ENCODE data around the gene PARP9. TPM values are rescaled to one million over a fixed set of nuclear protein-coding genes. Genes with fewer than 3 reads are reported as not detected.
A peak's percentile ranks its signal among the peaks of the same experiment; 100 is the strongest.

PARP9 gene
- total RNA-seq = 10 to 100 TPM; 24.2 to 35.8 (median 29.1) TPM

DNA sequence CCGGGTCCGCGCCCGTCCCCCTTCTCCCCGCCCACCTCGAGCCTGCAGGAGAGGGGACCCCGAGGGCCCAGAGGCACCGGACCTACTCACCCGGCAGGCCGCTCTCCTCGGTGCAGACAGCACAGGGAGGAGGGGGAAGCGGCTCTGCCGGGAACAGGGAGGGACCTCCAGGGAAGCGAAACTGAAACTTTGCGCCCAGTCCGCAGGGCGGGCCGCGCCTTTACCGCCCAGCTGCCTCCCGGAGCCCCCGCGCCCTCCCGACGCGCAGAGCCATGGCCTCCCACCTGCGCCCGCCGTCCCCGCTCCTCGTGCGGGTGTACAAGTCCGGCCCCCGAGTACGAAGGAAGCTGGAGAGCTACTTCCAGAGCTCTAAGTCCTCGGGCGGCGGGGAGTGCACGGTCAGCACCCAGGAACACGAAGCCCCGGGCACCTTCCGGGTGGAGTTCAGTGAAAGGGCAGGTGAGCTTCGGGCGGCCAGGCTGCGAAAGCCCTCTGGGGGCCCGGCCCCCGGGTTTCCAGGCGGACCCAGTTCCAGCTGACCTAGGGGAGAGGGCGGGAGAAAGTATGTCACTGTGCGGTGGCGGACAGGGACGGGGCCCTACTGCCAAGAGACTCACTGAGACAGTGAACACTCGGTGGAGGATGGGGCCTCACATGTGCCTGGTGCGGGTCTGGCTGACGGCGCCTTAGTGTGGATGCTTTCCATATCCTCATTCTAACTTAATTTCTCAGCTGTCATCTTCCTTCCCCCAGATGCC is at the start of gene PARP9, which contains the start of gene DTX3L:
PARP9 (minus strand) TSS at position 146 of the 758 bp plus-strand sequence. CDS start 4,680 bp downstream, outside the sequence.
DTX3L (plus strand) TSS at position 184 of the 758 bp plus-strand sequence; CDS start at position 273, 89 bp downstream.
- intact Hi-C loops (cut with DNase I; ENCODE audit: low total_unique reads) (loop anchor here (5.0 kb wide), 1 partner anchor 118 kb away; the partner anchor contains the start of gene PARP14), in situ Hi-C loops (cut with MboI; ENCODE audit: low pct_ligation_motif_present in 1 of 4, low pct_unique_long_range_greater_than_20kb in 1 of 4, low sequenced_read_pairs in 3 of 4) (no loop called here)
- H3K27ac ChIP-seq = peak within 1 kb of the TSS; percentile 92 to 97 (median 92)
- H3K27me3 ChIP-seq = no peaks in the 10 kb centered on the region
- peak within 1 kb of the TSS; percentile 68 to 92 (median 76) for H3K4me3 ChIP-seq
- peaks cover 0 to 25% (median 2%) of the 10 kb centered on the region in 4 donors for H3K36me3 ChIP-seq
- H3K4me1 ChIP-seq = peaks cover 8 to 57% (median 25%) of the 10 kb centered on the region in 4 donors
- peak; percentile 90 for DNase-seq
- TF ChIP-seq POLR2A (IDR thresholded peaks at IDR 0.05) (peak; percentile 86), EP300 (IDR thresholded peaks at IDR 0.05; ENCODE audit: low read depth) (no peak), POLR2AphosphoS5 (IDR thresholded peaks at IDR 0.05) (peak; percentile 79 to 90 (median 89))
- TF ChIP-seq, protein P1, sequence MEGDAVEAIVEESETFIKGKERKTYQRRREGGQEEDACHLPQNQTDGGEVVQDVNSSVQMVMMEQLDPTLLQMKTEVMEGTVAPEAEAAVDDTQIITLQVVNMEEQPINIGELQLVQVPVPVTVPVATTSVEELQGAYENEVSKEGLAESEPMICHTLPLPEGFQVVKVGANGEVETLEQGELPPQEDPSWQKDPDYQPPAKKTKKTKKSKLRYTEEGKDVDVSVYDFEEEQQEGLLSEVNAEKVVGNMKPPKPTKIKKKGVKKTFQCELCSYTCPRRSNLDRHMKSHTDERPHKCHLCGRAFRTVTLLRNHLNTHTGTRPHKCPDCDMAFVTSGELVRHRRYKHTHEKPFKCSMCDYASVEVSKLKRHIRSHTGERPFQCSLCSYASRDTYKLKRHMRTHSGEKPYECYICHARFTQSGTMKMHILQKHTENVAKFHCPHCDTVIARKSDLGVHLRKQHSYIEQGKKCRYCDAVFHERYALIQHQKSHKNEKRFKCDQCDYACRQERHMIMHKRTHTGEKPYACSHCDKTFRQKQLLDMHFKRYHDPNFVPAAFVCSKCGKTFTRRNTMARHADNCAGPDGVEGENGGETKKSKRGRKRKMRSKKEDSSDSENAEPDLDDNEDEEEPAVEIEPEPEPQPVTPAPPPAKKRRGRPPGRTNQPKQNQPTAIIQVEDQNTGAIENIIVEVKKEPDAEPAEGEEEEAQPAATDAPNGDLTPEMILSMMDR (IDR thresholded peaks at IDR 0.05) = no peak
- H3K9me3 ChIP-seq = no peaks in the 10 kb centered on the region
- WGBS, 2 donors (ENCODE audit: low coverage in 1 of 2) = 0% methylated on average over 3 to 47 of the region's 56 CpGs

DNA sequence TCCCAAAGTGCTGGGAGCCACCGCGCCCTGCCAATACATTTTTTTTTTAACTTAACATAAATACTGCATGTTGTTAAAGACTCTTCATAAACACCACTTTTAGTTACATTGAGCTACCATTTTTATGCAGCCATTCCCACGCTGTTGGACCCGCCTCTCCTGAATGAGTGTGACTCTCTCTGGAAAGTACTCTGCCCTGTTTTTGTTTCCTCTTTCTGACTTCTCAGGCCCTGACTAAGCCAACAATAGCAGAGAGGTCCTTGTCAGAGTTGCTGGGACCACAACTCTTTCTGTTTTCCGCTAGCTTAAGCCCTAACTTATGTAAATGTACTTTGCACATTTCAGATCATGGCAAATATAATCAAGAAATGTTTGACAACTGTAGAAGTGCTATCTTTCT is 48.6 kb upstream of the PARP9 start:
- 72 to 87% methylated on average over 5 of the region's 5 CpGs for WGBS, 2 donors (ENCODE audit: low coverage in 1 of 2)
- H3K36me3 ChIP-seq = no peaks in the 10 kb centered on the region
- intact Hi-C loops (cut with DNase I; ENCODE audit: low total_unique reads) = no loop called here
- no peaks in the 10 kb centered on the region for H3K27me3 ChIP-seq
- H3K4me1 ChIP-seq = peaks cover 0 to 4% (median 0%) of the 10 kb centered on the region in 4 donors
- H3K4me3 ChIP-seq = no peak overlapping the region
- H3K9me3 ChIP-seq = no peaks in the 10 kb centered on the region
- TF ChIP-seq EP300 (IDR thresholded peaks at IDR 0.05; ENCODE audit: low read depth) (no peak), POLR2AphosphoS5 (IDR thresholded peaks at IDR 0.05) (no peak), POLR2A (IDR thresholded peaks at IDR 0.05) (no peak)
- TF ChIP-seq, protein P1 (IDR thresholded peaks at IDR 0.05) = no peak
- H3K27ac ChIP-seq = no peak overlapping the region
- no peak for DNase-seq
- in situ Hi-C loops (cut with MboI; ENCODE audit: low pct_ligation_motif_present in 1 of 4, low pct_unique_long_range_greater_than_20kb in 1 of 4, low sequenced_read_pairs in 3 of 4) = no loop called here

DNA sequence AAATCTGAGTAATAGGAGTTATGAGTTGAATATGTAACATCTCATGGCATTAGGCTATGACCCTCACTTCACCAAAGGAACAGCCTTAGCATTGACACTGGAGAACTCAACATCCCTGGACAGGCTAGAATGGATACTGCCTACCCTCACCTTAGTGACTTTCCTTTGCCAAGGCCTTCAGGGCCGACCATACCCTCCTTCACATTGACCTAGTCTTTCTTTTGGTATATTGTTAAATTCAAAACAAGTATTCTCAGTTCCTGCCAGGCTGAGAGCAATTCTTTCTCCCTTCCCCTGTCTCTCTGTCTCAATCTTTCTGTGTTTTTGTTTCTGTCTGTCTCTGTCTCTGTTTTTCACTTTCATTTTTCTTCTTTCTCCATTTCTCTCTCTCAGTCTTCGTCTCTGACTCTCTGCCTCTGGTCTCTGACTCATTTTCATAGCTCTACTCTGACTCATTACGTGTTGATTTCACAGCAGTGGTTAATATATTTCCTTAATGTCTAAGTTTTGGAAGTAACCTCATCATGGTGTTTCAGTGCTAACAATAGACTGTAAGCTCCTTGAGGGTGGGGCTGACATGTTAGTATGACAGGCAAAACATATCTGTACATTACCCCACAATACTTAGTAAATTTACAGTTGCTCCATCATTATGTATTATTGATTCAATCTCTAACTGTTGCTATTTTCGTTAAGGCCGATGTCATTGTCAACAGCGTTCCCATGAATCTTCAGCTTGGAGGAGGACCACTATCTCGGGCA is 45.9 kb upstream of the PARP9 start:
- peaks cover 0 to 4% (median 0%) of the 10 kb centered on the region in 4 donors for H3K4me1 ChIP-seq
- H3K27me3 ChIP-seq = no peaks in the 10 kb centered on the region
- H3K36me3 ChIP-seq = no peaks in the 10 kb centered on the region
- no peak for DNase-seq
- no peaks in the 10 kb centered on the region for H3K9me3 ChIP-seq
- intact Hi-C loops (cut with DNase I; ENCODE audit: low total_unique reads) (no loop called here), in situ Hi-C loops (cut with MboI; ENCODE audit: low pct_ligation_motif_present in 1 of 4, low pct_unique_long_range_greater_than_20kb in 1 of 4, low sequenced_read_pairs in 3 of 4) (no loop called here)
- TF ChIP-seq EP300 (IDR thresholded peaks at IDR 0.05; ENCODE audit: low read depth) (no peak), POLR2A (IDR thresholded peaks at IDR 0.05) (no peak), POLR2AphosphoS5 (IDR thresholded peaks at IDR 0.05) (no peak)
- TF ChIP-seq, protein P1 (IDR thresholded peaks at IDR 0.05) = no peak
- WGBS, 2 donors (ENCODE audit: low coverage in 1 of 2) = 77 to 82% methylated on average over 7 of the region's 7 CpGs
- no peak overlapping the region for H3K27ac ChIP-seq
- no peak overlapping the region for H3K4me3 ChIP-seq

DNA sequence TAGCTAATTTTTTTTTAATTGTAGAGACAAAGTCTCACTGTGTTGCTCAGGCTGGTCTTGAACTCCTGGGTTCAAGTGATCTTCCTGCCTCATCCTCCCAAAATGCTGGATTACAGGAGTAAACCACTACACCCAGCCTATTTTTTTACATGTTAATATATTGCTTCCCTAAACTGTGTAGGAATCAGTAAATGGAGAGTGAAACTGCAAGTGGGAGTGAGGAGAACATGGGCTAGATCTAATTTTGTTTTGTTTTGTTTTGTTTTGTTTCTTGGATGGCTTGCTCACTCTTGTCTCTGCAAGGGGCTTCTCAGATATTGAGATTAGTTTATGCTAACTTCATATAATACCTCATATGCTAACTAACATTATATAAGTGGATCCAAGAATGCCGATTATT is 44.8 kb upstream of the PARP9 start:
- TF ChIP-seq, protein P1 (IDR thresholded peaks at IDR 0.05) = no peak
- no peak for TF ChIP-seq POLR2A (IDR thresholded peaks at IDR 0.05)
- no peak for TF ChIP-seq EP300 (IDR thresholded peaks at IDR 0.05; ENCODE audit: low read depth)
- TF ChIP-seq POLR2AphosphoS5 (IDR thresholded peaks at IDR 0.05) = no peak
- WGBS, 2 donors (ENCODE audit: low coverage in 1 of 2) = 78 to 100% methylated on average over 1 of the region's 1 CpG
- Histone ChIP-seq H3K27me3 (no peaks in the 10 kb centered on the region), H3K9me3 (no peaks in the 10 kb centered on the region), H3K27ac (no peak overlapping the region), H3K36me3 (no peaks in the 10 kb centered on the region), H3K4me1 (peaks cover 0 to 4% (median 0%) of the 10 kb centered on the region in 4 donors), H3K4me3 (no peak overlapping the region)
- in situ Hi-C loops (cut with MboI; ENCODE audit: low pct_ligation_motif_present in 1 of 4, low pct_unique_long_range_greater_than_20kb in 1 of 4, low sequenced_read_pairs in 3 of 4) = no loop called here
- DNase-seq = no peak
- intact Hi-C loops (cut with DNase I; ENCODE audit: low total_unique reads) = no loop called here
